Measurements from ENCODE around the gene PPP1R14C.
"Not testable (repeated sequence)": the region's sequence is repeated elsewhere in the genome, so short reads cannot be mapped to it uniquely, and the experiment has no call there.

PPP1R14C gene

GRCh38 chr6:150169609-150170008, 26.8 kb downstream of the PPP1R14C start:
- no peak for DNase-seq

GRCh38 chr6:150172929-150173328, 30.1 kb downstream of the PPP1R14C start:
- no peak for DNase-seq

- DNase-seq: no peak
Observed at GRCh38 chr6:150175586-150176151, 32.8 kb downstream of the PPP1R14C start.

GRCh38 chr6:150176152-150176551, 33.3 kb downstream of the PPP1R14C start:
- DNase-seq: no peak

- no peak for DNase-seq
Observed at GRCh38 chr6:150176659-150177058, 33.8 kb downstream of the PPP1R14C start.

GRCh38 chr6:150177259-150177951, 34.6 kb downstream of the PPP1R14C start:
- no peak for DNase-seq

GRCh38 chr6:150177952-150178520, 35.2 kb downstream of the PPP1R14C start:
- no peak for DNase-seq

GRCh38 chr6:150179030-150179429, 36.2 kb downstream of the PPP1R14C start:
- no peak for DNase-seq

GRCh38 chr6:150179907-150180424, 37.1 kb downstream of the PPP1R14C start:
- DNase-seq: not testable (repeated sequence)

- no peak for DNase-seq
Observed at GRCh38 chr6:150180517-150180916, 37.7 kb downstream of the PPP1R14C start.

- no peak for DNase-seq
Observed at GRCh38 chr6:150182460-150183078, 39.7 kb downstream of the PPP1R14C start.

- DNase-seq: no peak
Observed at GRCh38 chr6:150183105-150183504, 40.3 kb downstream of the PPP1R14C start.

- no peak for DNase-seq
Observed at GRCh38 chr6:150183966-150184365, 41.1 kb downstream of the PPP1R14C start.

GRCh38 chr6:150184850-150185731, 42.2 kb downstream of the PPP1R14C start:
- DNase-seq: no peak

- DNase-seq: no peak
Observed at GRCh38 chr6:150185732-150186117, 42.9 kb downstream of the PPP1R14C start.

- DNase-seq: no peak
Observed at GRCh38 chr6:150186129-150186898, 43.5 kb downstream of the PPP1R14C start.

GRCh38 chr6:150187433-150187832, 44.6 kb downstream of the PPP1R14C start:
- DNase-seq: not testable (repeated sequence)

- DNase-seq: no peak
Observed at GRCh38 chr6:150189122-150189521, 46.3 kb downstream of the PPP1R14C start.

- no peak for DNase-seq
Observed at GRCh38 chr6:150191809-150192208, 49.0 kb downstream of the PPP1R14C start.

GRCh38 chr6:150194195-150194594, 51.4 kb downstream of the PPP1R14C start:
- no peak for DNase-seq

GRCh38 chr6:150195996-150196417, 53.2 kb downstream of the PPP1R14C start:
- DNase-seq: no peak

Data from midbrain (tissue), 1 donor.